Keratinocyte (primary cell): ENCODE data around the gene TRPM6. TPM values are rescaled to one million over a fixed set of nuclear protein-coding genes. Genes with fewer than 3 reads are reported as not detected.

ENCODE experiments used
- DNase-seq: peaks from one replicate; pipeline ENCODE4 v3.0.0-alpha.2; 2011; ENCODE audit warnings: low read depth, missing footprints, low spot score
- FAIRE-seq: peaks from 2 replicates; lab custom pipeline; 2011; peaks lifted over from hg19 to GRCh38; lab: Jason Lieb, UNC
- H2AFZ ChIP-seq: 2 replicates; pipeline ENCODE4 v1.6.0; 2012; ENCODE audit warnings: low read length, control low read depth, inconsistent platforms; ENCODE audit not compliant: control insufficient read depth
- H3K27ac ChIP-seq: 2 replicates; pipeline ENCODE4 v1.5.1; 2011; ENCODE audit warnings: low read length; ENCODE audit not compliant: control insufficient read depth, insufficient read depth
- H3K27me3 ChIP-seq: 3 replicates; pipeline ENCODE4 v1.6.0; 2011; ENCODE audit warnings: low read length; ENCODE audit not compliant: control insufficient read depth, insufficient read depth; ENCODE audit errors: extremely low read depth
- H3K36me3 ChIP-seq, 2 experiments: 2 replicates in 1 of 2; 3 replicates in 1 of 2; pipeline ENCODE4 v1.5.1; 2011; ENCODE audit warnings: low read length in 2 of 2, mild to moderate bottlenecking in 1 of 2; ENCODE audit not compliant: control insufficient read depth in 2 of 2, insufficient read depth in 2 of 2; ENCODE audit errors: extremely low read depth in 1 of 2
- H3K4me1 ChIP-seq: 3 replicates; pipeline ENCODE4 v1.5.1; 2011; ENCODE audit warnings: low read length; ENCODE audit not compliant: control insufficient read depth, insufficient read depth; ENCODE audit errors: extremely low read depth
- H3K4me2 ChIP-seq: 3 replicates; pipeline ENCODE4 v1.6.0; 2011; ENCODE audit warnings: low read depth, low read length; ENCODE audit not compliant: control insufficient read depth, insufficient read depth; ENCODE audit errors: extremely low read depth
- H3K4me3 ChIP-seq, 3 experiments: fragments of 200-600 bp in 1 of 3; sonication (generic) in 1 of 3; 2 replicates in 2 of 3; 3 replicates in 1 of 3; pipeline ENCODE4 v1.5.1; 2011 to 2016; ENCODE audit warnings: low read length in 3 of 3, mild to moderate bottlenecking in 3 of 3, control low read depth in 2 of 3, inconsistent platforms in 1 of 3, low read depth in 1 of 3, mixed read lengths in 1 of 3, mixed run types in 1 of 3, moderate library complexity in 1 of 3; ENCODE audit not compliant: control insufficient read depth in 2 of 3, insufficient read depth in 2 of 3; ENCODE audit errors: extremely low read depth in 1 of 3
- H3K79me2 ChIP-seq: 2 replicates; pipeline ENCODE4 v1.6.0; 2012; ENCODE audit warnings: low read length; ENCODE audit not compliant: control insufficient read depth, insufficient read depth
- H3K9ac ChIP-seq: 3 replicates; pipeline ENCODE4 v1.6.0; 2011; ENCODE audit warnings: low read length; ENCODE audit not compliant: control insufficient read depth, insufficient read depth; ENCODE audit errors: extremely low read depth
- H3K9me1 ChIP-seq: 3 replicates; pipeline ENCODE4 v1.6.0; 2011; ENCODE audit warnings: low read length; ENCODE audit not compliant: control insufficient read depth, insufficient read depth; ENCODE audit errors: extremely low read depth
- H3K9me3 ChIP-seq: 2 replicates; pipeline ENCODE4 v1.5.1; 2012; ENCODE audit warnings: low read depth, low read length; ENCODE audit not compliant: control insufficient read depth
- H4K20me1 ChIP-seq: 3 replicates; pipeline ENCODE4 v1.6.0; 2011; ENCODE audit warnings: low read length; ENCODE audit not compliant: control insufficient read depth, insufficient read depth; ENCODE audit errors: extremely low read depth
- EZH2 ChIP-seq: IDR thresholded peaks from one replicate; pipeline ENCODE4 v1.6.1; 2012; ENCODE audit warnings: inconsistent platforms, mild to moderate bottlenecking, low read length, moderate library complexity
- dilution Hi-C: fragments of 300-500 bp; cut with MboI; formaldehyde crosslinking; loops from one replicate; pipeline ENCODE4 v1.7.0; 2020; ENCODE audit warnings: low sequenced_read_pairs; ENCODE audit not compliant: extremely low pct_ligation_motif_present
- polyA plus RNA-seq, 5 experiments: library from polyadenylated mRNA; depleted of rRNA in 3 of 5; stranded (reverse) in 3 of 5; stranded (forward) in 1 of 5; unstranded in 1 of 5; fragments of >200 nt; gene quantifications; 1 replicate in 1 of 5; 2 replicates in 3 of 5; 3 replicates in 1 of 5; pipeline versions ENCODE4 v1.2.1 to v1.2.3, GENCODE V29; 2011 to 2012; ENCODE audit warnings: missing spikeins in 2 of 5, low read depth in 1 of 5, low replicate concordance in 1 of 5
- TF ChIP-seq, protein P1 (sequence below), 3 experiments: IDR thresholded peaks in 1 of 3; conservative IDR thresholded peaks in 1 of 3; optimal IDR thresholded peaks in 1 of 3; 2 replicates in 2 of 3; 3 replicates in 1 of 3; pipeline versions ENCODE3 to v1.5.1; 2011; ENCODE audit warnings: low read length in 3 of 3, mild to moderate bottlenecking in 3 of 3, moderate library complexity in 2 of 3, control low read depth in 1 of 3, inconsistent platforms in 1 of 3; ENCODE audit not compliant: insufficient read depth in 2 of 3; ENCODE audit errors: extremely low read depth in 1 of 3

TRPM6 gene
- polyA plus RNA-seq, 1 donor (not counting 4 experiments of a cell fraction or from before 2014, with no cell fraction given): 0.18 TPM

GRCh38 chr9:74920944-74921626 is 33.4 kb upstream of the TRPM6 start:
- Histone ChIP-seq H3K27ac (no peak overlapping the region), H3K9ac (no peak overlapping the region), H3K4me1 (no peaks in the 10 kb centered on the region), H3K27me3 (no peaks in the 10 kb centered on the region), H2AFZ (no peak overlapping the region), H4K20me1 (no peaks in the 10 kb centered on the region), H3K9me3 (no peaks in the 10 kb centered on the region), H3K4me2 (no peak overlapping the region), H3K4me3 (no peak overlapping the region), H3K79me2 (no peaks in the 10 kb centered on the region), H3K9me1 (no peaks in the 10 kb centered on the region), H3K36me3 (no peaks in the 10 kb centered on the region)
- DNase-seq: no peak
- FAIRE-seq: peak; percentile 51
- TF ChIP-seq EZH2: no peak
- TF ChIP-seq, protein P1, sequence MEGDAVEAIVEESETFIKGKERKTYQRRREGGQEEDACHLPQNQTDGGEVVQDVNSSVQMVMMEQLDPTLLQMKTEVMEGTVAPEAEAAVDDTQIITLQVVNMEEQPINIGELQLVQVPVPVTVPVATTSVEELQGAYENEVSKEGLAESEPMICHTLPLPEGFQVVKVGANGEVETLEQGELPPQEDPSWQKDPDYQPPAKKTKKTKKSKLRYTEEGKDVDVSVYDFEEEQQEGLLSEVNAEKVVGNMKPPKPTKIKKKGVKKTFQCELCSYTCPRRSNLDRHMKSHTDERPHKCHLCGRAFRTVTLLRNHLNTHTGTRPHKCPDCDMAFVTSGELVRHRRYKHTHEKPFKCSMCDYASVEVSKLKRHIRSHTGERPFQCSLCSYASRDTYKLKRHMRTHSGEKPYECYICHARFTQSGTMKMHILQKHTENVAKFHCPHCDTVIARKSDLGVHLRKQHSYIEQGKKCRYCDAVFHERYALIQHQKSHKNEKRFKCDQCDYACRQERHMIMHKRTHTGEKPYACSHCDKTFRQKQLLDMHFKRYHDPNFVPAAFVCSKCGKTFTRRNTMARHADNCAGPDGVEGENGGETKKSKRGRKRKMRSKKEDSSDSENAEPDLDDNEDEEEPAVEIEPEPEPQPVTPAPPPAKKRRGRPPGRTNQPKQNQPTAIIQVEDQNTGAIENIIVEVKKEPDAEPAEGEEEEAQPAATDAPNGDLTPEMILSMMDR (optimal IDR thresholded peaks at IDR 0.05 in 1 of 3, IDR thresholded peaks at IDR 0.05 in 1 of 3, conservative IDR thresholded peaks at IDR 0.05 in 1 of 3; ENCODE audit: extremely low read depth in 1 of 3, insufficient read depth in 2 of 3, low read length in 3 of 3): no peak
- dilution Hi-C loops: no loop called here

DNA sequence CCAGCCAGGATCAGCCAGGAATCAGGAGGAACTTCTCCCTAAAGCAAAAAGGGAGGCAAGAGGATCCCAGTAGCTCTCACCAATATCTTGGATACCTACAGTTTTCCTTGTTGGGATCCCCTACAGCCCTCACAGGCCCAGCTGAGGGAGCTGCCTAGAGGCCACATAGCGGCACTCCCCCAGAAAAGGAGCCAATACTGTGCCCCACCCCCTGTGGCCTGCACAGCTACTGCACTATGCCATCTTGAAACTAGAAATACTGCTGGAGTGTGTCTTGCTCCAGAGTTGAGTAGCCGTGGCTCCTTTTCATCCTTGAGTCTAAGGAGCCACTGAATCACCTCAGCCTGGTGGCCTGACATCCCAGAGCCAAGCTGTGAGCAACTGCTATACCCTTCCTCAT is 22.3 kb upstream of the TRPM6 start:
- dilution Hi-C loops: no loop called here
- no peak overlapping the region for H3K9ac ChIP-seq
- no peak overlapping the region for H3K27ac ChIP-seq
- H3K9me3 ChIP-seq: no peaks in the 10 kb centered on the region
- no peaks in the 10 kb centered on the region for H3K4me1 ChIP-seq
- H3K27me3 ChIP-seq: no peaks in the 10 kb centered on the region
- DNase-seq (no peak), FAIRE-seq (no peak)
- H3K36me3 ChIP-seq: no peaks in the 10 kb centered on the region
- H2AFZ ChIP-seq: no peak overlapping the region
- no peaks in the 10 kb centered on the region for H3K9me1 ChIP-seq
- H4K20me1 ChIP-seq: no peaks in the 10 kb centered on the region
- TF ChIP-seq, protein P1 (optimal IDR thresholded peaks at IDR 0.05 in 1 of 3, IDR thresholded peaks at IDR 0.05 in 1 of 3, conservative IDR thresholded peaks at IDR 0.05 in 1 of 3; ENCODE audit: extremely low read depth in 1 of 3, insufficient read depth in 2 of 3, low read length in 3 of 3): no peak
- no peak for TF ChIP-seq EZH2
- H3K79me2 ChIP-seq: no peaks in the 10 kb centered on the region
- H3K4me3 ChIP-seq: no peak overlapping the region
- H3K4me2 ChIP-seq: no peak overlapping the region
